HG03139 (cell line): ENCODE measurements around the gene KIF26B.

Experiments used
- ATAC-seq: cut with Tn5 transposase; IDR thresholded peaks from one replicate; pipeline ENCODE4 v1.9.1; 2021; ENCODE audit not compliant: unreplicated experiment

Gene KIF26B

DNA sequence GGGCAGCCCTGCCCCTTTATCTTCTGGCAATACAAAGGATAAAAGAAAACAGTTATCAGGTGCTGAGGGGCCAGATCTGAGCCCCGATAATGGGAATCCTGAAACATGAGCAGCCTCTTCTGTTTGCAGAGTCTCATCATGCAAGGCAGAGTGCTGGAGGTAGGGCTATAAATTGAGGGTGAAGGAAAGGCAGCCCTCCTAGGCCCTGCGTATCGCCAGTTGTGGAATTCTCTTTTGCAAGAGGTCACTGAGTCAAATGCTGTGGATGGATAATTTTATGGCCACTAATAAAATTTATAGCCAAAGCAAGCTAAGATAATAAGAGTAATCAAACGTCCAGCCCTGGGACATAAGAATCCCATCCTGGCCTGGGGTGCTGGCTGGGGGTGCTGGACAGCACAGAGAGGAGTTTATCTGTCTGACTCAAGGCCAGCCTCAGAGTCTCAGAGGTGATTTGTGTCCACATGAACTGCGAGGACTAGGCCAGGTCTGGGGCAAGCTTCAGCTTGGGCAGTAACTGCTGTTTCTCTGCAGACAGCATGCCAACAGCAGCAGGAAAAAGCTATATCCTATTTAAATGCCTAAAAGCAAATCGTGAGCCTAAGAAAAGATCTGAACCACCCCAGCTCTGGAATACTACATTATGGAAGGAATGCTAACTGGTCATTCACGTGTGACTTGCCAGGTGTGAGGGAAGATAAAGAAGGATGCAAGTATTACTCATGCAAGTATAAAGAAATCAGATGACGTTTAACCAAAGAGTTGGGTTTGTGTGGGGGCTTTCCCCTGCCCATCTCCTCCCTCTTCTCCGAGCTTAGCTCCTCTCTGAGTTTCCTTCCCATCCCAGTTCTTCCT is 254.8 kb downstream of the KIF26B start:
- no peak for ATAC-seq

DNA sequence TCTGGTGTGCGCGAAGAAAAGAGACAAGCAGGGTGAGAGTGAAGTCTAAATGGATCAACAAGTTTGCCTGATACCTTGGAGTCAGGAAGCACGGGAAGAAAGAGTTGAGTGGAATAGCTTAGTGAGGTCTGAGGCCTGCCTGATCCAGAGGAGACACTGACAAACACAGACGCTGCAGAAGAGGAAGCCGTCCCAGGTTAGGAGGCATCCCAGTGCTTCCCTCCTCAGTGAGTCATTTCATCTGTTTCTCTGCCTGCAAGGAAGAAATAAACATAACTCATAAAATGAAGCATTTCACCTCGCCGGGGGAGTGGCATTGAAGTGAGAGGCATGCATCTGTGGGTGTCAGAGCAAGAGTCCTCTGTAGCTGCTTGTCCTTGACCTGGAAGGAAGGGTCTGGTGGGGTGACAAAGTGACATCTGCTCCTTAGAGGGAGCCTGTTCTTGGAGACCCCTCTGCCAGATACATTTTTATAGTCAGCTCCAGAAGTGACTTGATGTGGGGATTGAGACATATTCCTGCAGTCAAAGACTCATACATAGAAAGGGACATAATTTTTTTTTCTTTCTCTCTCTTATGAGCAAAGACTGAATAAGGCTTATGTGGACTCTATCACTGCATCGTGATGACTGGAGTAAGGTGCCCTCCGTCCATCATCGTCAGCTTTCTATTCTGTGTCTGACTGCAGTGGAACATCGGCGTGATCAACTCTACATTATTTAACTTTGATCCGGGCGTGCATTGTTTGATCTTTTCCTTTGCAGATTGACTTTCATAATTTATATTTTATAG is 256.7 kb downstream of the KIF26B start:
- no peak for ATAC-seq

DNA sequence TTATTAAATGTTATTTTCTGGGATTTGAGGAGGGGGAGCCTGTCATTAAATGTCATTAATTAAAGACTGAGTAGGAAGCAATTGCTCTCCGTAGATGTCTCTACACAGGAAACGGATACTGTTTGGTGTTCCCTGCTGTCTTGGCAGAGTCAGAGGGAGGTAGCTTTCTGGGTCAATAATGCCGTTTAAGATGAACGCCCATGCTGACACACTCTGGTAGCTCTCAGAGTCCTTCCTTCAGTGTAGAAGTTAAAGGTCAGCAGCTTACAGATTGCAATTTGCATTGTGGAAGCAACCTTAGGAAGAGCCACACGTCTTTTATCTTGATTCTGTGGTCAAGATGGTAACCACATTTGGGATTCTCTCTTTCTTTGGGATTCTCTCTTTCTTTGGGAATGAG is 257.5 kb downstream of the KIF26B start:
- ATAC-seq = no peak

DNA sequence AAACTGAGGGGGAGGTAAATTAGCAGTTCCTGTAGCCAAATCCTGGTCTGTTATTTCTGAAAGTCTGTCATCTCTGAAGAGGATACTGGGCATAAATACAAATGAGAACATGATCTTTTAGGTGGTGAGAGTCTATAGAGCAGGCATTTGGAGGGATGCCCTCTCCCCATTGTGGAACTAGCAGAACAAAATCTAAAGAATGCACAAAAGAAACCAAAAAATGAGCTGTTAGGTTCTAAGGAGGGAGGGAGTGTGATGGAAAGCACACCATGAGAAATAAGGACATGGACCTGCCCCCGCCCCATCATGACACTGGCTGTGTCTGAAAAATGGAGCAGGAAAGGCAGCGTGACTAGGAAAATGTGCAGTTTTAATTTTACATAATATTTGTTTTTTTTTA is 262.0 kb downstream of the KIF26B start:
- ATAC-seq = no peak

DNA sequence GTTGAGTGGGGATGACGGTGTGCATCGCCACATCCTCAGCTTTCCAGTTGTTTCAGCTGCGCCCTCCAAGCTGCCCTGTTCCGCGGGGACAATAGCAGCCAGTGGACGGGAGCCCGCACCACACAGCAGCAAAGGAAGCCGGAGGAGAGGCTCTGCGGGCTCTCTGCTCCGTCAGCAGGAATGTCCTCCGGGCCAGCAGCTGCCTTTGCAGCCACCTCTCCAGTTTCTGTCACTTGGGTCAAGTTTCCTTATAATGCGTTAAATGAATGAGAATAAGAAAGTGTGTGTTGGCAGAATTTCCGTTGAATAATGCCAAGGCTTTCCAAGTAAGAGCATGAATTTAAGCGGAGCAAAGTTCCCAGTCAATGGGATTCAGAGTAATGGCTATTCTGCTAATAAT is 263.3 kb downstream of the KIF26B start:
- ATAC-seq = no peak

DNA sequence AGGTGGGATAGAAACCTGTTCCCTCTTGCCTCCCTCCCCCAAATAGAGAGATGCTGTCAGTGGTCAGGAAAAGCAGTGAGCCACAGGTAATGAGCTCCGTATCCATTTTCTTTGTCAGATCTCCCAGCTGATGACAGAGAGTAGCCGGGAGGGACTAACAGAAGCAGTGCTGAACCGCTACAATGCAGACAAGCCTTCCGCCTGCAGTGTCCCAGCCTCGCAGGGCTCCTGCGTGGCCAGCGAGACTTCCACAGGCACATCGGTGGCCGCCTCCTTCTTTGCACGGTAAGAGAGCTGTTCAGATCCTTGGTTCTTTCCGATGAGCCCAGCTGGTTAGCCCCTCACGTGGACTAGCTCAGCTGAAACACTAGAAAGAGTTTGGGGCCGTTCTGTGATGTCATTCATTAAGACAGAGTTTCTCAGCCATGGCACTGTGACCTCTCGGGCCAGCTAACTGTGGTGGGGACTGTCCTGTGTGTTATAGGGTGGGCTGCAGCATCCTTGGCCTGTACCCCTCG is 264.7 kb downstream of the KIF26B start:
- ATAC-seq = no peak

DNA sequence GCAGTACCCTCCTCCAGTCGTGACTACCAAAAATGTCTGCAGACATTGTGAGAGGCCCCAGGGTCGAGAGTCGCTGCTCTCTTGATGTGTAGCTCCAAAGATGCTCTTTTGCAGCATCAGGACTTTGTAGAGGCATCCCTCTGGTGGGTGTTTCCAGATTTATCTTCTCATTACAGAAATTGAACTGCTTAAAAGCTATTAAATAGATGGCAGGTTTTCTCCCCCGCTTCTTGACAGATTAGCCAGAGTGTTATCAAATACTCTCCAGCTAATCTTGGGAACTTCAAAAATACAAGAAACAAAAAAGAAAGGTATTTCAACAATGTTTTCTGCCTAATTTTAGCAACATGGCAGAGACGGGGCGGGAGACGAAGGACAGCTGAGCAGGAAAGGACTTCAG is 265.2 kb downstream of the KIF26B start:
- no peak for ATAC-seq

DNA sequence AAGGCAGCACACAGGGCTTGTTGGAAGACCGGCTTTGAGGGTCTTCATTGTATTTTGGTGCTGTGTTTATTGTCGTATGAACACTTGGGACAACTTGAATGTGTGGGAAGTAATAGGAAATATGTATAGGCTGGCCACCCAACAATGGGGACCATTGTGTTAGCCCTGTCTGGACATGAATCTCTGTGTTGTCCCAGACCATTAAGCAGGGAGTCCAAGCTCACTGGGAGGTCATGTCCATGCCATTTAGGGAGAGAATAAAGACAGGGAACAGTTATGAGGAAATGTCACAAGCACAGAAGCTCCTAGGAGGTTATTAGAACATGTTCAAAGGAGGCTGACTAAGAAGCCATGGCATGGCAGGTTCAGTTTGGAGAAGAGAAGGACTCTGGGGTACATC is 266.1 kb downstream of the KIF26B start:
- ATAC-seq = no peak

DNA sequence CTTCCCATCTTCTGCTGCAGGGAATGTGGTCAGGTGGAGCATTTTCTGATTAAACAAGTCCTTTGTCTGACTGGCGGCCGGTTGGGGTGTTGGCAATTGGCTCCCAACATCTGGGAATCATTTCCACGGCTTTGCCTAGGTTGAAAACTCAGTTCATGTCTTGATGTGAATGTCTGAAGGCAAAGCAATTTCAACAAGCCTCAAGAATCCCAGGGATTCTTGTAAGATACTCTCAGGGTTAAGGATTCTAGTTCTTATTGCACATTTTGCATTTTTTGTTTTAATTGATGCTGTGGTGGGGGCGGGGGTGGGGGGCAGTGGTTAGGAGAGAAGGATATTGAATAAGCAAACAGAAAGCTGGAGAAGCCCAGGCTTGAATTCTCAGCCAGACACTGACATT is 273.9 kb downstream of the KIF26B start:
- no peak for ATAC-seq

DNA sequence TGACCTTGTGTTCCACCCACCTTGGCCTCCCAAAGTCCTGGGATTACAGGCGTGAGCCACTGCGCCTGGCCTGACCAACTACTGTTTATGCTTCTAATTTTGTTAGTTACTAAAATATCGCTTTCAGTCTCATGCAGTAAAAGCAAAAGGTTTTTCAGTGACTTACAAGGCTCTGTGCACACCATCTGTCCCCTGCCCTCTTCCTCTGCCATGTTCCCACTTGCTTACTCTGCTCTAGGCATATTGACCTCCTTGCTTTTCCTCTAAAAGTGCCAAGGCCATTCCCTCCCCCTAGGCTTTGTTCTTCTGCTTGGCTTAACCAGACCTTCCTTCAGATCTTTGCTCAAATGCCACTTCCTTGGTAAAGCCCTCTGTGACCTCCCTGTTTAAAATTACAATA is 276.9 kb downstream of the KIF26B start:
- ATAC-seq = no peak

DNA sequence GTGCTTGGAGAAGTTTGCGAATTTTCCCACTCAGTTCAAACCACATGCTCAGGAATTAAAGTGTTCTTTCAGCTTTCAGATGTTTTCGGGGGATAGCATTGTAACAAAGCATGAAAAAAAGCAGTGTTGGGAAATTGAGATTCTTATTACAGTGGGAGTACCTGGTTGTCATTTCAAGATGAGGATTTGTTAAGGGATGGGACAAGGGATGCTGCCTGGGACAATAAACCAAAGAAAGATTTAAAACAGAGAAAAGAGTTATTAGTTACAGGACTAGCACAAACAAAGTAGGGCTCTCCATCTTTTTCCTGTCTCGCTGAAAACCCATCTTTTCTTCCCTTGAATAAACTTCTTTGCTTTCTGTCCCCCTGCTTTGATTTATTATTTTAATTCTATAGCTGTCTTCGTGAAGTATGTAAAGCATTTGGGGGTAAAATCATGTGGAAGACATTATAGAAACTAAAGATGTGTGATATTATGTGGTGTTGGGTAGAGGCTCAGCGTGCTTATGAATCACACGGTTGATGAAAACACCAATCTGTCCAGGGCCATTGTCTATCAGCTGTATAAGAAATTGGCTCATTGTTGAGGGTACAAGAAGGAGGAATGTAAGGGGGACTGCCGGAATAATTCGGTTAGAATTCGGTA is 277.6 kb downstream of the KIF26B start:
- no peak for ATAC-seq

DNA sequence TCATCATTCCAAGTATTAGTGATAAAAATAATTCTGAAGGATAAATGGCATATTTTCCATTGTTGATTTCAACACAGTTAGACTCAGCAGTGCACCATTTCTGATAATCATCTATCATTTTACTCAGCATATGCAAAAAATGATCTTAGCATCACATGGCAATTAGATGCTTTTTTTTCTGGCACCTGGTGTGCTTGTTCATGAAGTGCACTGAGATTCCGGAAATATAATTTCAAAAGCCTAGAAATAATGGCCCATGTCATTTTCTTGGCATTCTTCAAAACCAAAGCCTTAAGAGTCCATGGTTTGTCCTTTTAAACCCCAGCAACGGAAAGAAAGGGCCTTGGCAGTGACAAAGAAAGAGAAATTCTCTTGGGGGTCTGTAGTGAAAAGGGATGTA is 278.8 kb downstream of the KIF26B start:
- ATAC-seq = no peak

DNA sequence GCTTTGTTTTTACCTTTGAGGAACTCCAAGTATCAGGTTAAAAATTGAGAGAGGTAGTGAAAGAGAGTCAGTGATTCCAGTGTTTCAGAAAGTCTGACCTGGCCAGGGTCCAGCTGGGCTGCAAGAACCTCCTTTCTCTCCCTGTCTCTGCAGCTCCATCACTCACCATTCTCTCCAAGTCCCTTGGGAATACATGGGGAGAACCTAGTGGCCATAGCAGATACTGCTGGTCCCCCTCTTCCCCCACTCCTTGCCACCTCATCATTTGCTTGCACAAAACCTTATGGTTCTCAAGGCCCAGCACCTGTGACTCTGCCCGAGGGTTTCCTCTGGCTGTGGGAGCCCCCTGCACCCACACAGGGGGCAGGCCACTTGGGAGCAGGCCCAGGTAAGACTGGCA is 279.5 kb downstream of the KIF26B start:
- no peak for ATAC-seq

DNA sequence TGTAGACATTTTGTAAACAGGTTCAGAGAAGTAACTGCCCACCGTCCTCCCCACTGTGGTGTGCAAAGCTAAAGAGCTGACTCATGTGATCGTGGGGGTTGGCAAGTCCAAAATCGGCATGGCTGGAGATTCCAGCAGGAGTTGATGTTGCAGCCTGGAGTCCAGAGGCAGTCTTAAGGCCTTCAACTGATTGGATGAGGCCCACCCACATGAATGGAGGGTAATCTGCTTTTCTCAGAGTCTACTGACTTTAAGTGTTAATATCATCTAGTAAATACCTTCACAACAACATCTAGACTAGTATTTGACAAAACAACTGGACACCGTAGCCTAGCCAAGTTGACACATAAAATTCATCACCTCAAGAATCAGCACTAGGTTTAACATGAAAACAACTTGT is 281.6 kb downstream of the KIF26B start:
- no peak for ATAC-seq

DNA sequence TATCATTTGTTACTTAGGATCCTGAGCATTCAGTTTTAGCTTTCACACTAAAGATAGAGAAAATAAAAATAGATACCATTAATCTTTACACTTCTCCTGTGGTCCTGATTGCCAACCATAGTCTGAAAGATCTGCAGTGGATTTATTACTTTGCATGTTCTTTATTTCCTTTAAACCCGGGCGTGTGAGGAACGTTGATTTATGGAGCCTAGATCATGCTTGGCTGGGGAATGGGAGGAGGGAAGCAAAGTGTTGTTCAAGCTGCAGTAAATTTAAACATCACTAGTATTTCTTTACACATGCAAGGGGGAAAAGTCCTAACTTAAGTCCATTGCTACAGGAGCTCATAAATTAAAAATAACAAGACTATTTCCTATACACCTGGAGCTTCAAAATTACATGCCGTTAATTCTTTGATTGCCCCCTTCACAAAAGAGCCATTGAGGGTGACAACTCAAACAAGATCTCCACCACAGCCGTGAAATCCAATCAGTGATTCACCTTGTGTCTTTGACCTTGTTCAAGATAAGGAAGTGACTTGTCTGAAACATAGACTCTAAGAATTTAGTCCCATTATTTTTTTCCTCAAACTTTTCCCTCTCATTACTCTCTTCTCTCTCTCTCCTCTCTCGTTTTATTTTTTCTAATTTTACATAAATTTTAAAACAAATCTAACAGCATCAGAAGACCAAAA is 282.7 kb downstream of the KIF26B start:
- no peak for ATAC-seq

DNA sequence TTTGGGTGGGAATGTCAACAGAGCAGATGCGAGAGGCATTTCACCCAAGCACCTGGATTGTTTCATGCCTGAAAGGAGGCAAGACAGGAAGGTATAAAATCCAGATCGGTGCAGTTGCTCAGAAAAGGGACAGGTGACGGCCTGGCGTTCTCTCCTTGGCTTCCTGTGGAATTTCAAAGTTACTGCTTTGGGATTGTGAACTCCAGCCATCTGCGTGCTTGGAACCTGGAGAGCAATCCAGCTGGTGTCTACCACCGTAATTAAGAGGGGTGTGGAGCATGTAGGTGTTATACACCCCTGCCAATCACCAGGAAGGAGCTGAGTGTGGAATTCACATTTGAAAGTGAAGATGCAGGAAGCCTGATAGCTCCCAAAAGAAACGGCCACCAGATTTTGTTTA is 286.1 kb downstream of the KIF26B start:
- ATAC-seq = no peak

DNA sequence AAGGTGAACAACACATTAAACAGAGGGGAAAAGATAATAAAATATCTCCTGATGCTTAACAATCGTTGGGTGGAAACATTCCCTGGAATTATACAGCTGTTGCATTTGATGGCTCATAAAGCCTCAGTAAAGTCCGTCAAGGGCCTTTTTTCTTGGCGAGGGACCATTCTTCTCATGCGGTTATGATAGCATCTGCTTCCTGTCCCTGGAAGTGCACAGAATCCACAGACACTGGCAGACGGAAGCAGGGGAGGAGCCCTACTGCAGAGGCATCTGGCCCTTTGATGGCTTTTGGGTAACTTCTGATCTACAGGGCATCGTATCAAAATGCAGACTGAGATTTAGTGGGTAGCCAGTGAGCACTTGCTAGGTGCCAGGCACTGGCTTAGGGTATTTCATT is 286.9 kb downstream of the KIF26B start:
- ATAC-seq = no peak

DNA sequence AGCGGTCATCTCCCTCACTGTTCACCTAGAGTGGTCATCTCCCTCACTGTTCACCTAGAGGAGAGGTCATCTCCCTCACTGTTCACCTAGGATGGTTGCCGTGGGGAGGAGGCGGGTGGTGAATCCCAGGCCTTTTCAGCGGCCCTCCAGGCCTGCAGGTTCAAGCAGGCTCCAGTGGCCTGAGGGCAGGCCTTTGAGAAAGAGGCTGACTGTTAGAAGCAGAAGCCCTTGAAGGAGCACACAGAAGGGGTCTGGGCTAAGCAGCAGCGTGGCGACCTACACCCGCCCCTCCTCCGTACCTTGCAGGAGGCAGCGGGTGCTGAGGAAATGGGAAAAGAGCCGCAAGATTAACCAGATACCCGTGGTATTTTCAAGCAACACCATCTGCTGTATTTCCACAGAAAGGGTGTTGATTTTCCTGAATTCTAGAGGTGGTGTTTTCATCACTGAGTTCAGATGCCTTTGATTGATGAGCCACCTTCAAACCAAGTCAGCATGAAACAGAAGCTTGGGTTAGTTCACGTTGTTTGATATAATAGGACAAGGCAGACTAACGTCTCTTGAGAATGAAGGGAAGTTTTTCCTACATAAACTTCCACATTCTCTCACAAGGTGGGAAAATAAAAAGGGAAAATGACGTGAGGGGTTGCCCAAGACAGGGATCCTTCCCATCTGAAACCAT is 289.5 kb downstream of the KIF26B start:
- ATAC-seq = no peak

DNA sequence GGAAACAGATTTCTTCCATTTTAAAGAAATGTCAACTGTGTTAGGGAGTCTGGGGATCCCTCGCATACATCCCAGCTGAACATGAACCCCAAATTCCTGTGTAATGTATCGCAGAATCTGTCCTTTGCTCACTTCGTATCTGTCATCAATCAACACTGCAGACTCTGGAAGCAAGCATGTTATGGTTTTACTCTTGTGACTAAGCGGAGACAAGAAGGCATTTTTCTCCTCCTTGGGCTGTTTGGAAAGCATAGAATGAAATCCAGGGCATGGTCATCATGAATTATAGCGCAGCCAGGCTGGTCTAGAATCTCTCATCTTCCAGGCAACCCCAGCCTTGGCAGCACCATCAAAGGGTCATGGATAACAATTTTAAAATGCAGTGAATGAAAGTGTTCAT is 290.2 kb downstream of the KIF26B start:
- ATAC-seq = no peak

DNA sequence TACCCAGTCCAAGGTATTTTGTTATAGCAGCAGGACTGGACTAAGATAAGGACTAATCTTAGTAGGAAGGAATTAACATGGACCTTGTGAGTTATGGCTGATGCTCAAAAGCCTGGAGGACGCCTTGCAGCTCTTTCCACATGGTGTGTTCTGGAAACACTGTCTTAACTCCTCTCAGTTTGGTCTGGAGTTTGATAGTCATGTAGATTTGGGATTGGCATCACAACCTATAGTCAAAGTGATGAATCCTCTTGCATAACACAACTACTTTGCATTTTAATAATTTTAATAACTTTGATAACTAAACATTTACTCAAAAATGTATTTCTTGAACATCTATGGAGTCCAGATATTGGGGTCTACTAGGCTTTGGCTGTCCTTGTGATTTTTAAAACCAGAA is 293.7 kb downstream of the KIF26B start:
- ATAC-seq = no peak
